Left ventricle myocardium inferior (tissue), 1 donor: ENCODE measurements around the gene FBXW2. TPM values are rescaled to one million over a fixed set of nuclear protein-coding genes. Genes with fewer than 3 reads are reported as not detected.

Experiments
- DNase-seq: peaks from one replicate; pipeline ENCODE4 v3.0.0-alpha.2; 2020
- H3K27ac ChIP-seq: fragments of 200-600 bp; replicated peaks from 2 replicates; pipeline ENCODE4 v1.8.0; 2021
- H3K27me3 ChIP-seq: fragments of 200-600 bp; 2 replicates; pipeline ENCODE4 v1.8.0; 2021; ENCODE audit warnings: low read depth
- H3K36me3 ChIP-seq: fragments of 200-600 bp; 2 replicates; pipeline ENCODE4 v1.8.0; 2021
- H3K4me1 ChIP-seq: fragments of 200-600 bp; 2 replicates; pipeline ENCODE4 v1.8.0; 2021
- H3K4me3 ChIP-seq: fragments of 200-600 bp; 2 replicates; pipeline ENCODE4 v1.8.0; 2021; ENCODE audit warnings: mild to moderate bottlenecking, moderate library complexity
- H3K9me3 ChIP-seq: fragments of 200-600 bp; replicated peaks from 2 replicates; pipeline ENCODE4 v1.8.0; 2021
- intact Hi-C: fragments of 100-400 bp; cut with micrococcal nuclease; formaldehyde crosslinking; loops from one replicate; pipeline ENCODE4 v1.11.0; 2022
- total RNA-seq: library from RNA; stranded (reverse); fragmentation: NEBNext Ultra II Directional; extraction: Animal tissue kit (Norgen Biotek cat#: 25700); gene quantifications from one replicate; pipeline ENCODE4 v1.2.1, GENCODE V29; 2021
- TF ChIP-seq, protein P1 (sequence below): fragments of 200-600 bp; IDR thresholded peaks from 2 replicates; pipeline ENCODE4 v1.8.0; 2021; ENCODE audit warnings: antibody characterized with exemption, mild to moderate bottlenecking, borderline replicate concordance
- donor health status: DM: no; HTN: yes; CAD: no; lungs with severe emphysema.

Gene FBXW2
- total RNA-seq, 1 donor from 2014 or later: 41.3 TPM

GRCh38 chr9:120768886-120769285, 24.3 kb downstream of the FBXW2 start:
- Histone ChIP-seq H3K9me3 (no peaks in the 10 kb centered on the region), H3K4me1 (peaks cover 20% of the 10 kb centered on the region), H3K4me3 (no peak overlapping the region), H3K27ac (no peak overlapping the region), H3K36me3 (peaks cover 91% of the 10 kb centered on the region), H3K27me3 (no peaks in the 10 kb centered on the region)
- TF ChIP-seq, protein P1, sequence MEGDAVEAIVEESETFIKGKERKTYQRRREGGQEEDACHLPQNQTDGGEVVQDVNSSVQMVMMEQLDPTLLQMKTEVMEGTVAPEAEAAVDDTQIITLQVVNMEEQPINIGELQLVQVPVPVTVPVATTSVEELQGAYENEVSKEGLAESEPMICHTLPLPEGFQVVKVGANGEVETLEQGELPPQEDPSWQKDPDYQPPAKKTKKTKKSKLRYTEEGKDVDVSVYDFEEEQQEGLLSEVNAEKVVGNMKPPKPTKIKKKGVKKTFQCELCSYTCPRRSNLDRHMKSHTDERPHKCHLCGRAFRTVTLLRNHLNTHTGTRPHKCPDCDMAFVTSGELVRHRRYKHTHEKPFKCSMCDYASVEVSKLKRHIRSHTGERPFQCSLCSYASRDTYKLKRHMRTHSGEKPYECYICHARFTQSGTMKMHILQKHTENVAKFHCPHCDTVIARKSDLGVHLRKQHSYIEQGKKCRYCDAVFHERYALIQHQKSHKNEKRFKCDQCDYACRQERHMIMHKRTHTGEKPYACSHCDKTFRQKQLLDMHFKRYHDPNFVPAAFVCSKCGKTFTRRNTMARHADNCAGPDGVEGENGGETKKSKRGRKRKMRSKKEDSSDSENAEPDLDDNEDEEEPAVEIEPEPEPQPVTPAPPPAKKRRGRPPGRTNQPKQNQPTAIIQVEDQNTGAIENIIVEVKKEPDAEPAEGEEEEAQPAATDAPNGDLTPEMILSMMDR: no peak
- DNase-seq: no peak
- intact Hi-C loops: no loop called here

DNA sequence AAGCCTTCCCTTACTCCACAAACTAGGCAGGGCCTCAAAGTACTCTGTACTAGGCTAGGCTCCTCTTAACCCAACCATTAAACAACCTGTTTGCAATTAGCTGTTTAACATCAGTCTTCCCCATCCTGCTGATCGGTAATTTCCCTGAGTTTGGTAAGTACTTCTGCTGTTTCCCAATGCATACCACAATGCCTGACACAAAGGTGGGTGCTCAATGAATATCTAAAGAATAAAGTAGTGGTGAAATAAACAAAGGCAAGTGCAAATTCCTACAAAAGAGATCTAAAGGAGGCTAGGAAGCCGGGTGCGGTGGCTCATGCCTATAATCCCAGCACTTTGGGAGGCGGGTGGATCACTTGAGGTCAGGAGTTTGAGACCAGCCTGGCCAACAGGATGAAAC, 25.0 kb downstream of the FBXW2 start:
- Histone ChIP-seq H3K27ac (no peak overlapping the region), H3K27me3 (no peaks in the 10 kb centered on the region), H3K4me3 (no peak overlapping the region), H3K36me3 (peaks cover 92% of the 10 kb centered on the region), H3K9me3 (no peaks in the 10 kb centered on the region), H3K4me1 (peaks cover 20% of the 10 kb centered on the region)
- intact Hi-C loops: no loop called here
- TF ChIP-seq, protein P1: no peak
- DNase-seq: no peak

DNA sequence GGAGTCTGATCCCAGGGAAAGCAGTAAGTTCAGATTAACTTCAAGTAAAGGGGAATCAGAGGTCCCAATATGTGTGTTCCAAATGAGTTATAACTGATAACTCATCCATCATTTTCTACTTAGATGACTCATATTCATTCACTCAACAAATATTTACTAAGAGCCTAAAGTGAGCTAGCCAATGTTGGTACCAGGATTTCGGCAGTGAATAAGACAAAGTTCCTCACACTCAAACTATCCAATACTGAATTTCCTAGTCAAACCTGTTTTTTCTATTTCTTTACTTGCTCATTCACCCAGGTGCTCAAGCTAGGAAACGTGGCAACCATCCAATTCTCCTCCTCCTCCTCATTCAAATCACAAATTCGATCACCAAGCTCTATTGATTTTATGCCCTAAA, 25.8 kb downstream of the FBXW2 start:
- H3K36me3 ChIP-seq: peaks cover 92% of the 10 kb centered on the region
- TF ChIP-seq, protein P1: no peak
- H3K27me3 ChIP-seq: no peaks in the 10 kb centered on the region

GRCh38 chr9:120765910-120766425, 27.2 kb downstream of the FBXW2 start:
- intact Hi-C loops: no loop called here
- Histone ChIP-seq H3K9me3 (no peaks in the 10 kb centered on the region), H3K4me3 (no peak overlapping the region), H3K27me3 (no peaks in the 10 kb centered on the region), H3K36me3 (peaks cover 93% of the 10 kb centered on the region), H3K4me1 (peaks cover 20% of the 10 kb centered on the region), H3K27ac (no peak overlapping the region)
- DNase-seq: no peak
- TF ChIP-seq, protein P1: no peak

More for the DNA sequence above, 25.8 kb downstream of the FBXW2 start:
- intact Hi-C loops: no loop called here
- Histone ChIP-seq H3K9me3 (no peaks in the 10 kb centered on the region), H3K4me3 (no peak overlapping the region), H3K27ac (no peak overlapping the region), H3K4me1 (peaks cover 20% of the 10 kb centered on the region)
- DNase-seq: no peak

DNA sequence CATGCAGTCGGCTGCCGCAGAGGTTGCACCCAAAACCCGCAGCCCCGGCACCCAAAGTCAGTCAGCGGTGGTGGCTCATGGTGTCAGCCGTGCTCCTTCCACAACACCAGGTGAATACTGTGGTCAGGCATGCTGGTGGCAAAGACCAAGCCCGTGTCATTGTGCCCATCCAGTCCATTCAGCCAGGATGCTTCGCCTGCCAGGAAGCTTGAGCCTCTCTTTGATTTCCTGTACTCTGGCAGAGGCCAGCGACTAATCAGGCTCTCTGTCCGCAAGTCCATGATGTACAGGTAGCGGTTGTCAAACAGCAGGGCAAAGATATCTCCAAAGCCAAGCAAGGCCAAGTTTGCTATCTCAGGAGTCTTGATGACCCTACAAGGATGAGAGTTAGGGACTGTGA, 28.7 kb downstream of the FBXW2 start:
- TF ChIP-seq, protein P1: no peak
- H3K9me3 ChIP-seq: no peaks in the 10 kb centered on the region
- H3K4me3 ChIP-seq: no peak overlapping the region
- no peaks in the 10 kb centered on the region for H3K27me3 ChIP-seq
- H3K27ac ChIP-seq: no peak overlapping the region
- intact Hi-C loops: no loop called here
- peaks cover 20% of the 10 kb centered on the region for H3K4me1 ChIP-seq
- H3K36me3 ChIP-seq: peaks cover 91% of the 10 kb centered on the region
- no peak for DNase-seq
